ENCODE results near the gene SEC16A.

Gene SEC16A

DNA sequence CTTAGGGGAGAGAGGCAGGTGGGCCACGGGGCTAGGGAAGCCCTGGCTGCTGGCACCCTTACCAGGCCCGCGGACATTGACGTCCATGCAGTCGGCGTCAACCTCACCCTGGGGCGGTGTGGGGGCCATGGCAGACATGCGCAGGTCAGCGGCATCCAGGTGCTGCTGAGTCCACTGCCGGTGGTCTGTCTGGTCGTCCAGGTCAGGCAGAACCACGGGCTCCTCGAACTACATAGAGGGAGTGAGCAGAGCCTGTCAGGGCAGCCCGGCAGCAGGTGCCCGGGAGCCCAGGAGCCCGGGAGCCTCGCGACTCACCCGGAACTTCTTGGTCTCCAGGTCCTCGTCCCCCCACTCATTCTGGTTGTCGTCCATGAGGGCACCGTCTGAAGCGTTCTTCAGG is 18.8 kb upstream of the SEC16A start:
- TF ChIP-seq, protein P1, sequence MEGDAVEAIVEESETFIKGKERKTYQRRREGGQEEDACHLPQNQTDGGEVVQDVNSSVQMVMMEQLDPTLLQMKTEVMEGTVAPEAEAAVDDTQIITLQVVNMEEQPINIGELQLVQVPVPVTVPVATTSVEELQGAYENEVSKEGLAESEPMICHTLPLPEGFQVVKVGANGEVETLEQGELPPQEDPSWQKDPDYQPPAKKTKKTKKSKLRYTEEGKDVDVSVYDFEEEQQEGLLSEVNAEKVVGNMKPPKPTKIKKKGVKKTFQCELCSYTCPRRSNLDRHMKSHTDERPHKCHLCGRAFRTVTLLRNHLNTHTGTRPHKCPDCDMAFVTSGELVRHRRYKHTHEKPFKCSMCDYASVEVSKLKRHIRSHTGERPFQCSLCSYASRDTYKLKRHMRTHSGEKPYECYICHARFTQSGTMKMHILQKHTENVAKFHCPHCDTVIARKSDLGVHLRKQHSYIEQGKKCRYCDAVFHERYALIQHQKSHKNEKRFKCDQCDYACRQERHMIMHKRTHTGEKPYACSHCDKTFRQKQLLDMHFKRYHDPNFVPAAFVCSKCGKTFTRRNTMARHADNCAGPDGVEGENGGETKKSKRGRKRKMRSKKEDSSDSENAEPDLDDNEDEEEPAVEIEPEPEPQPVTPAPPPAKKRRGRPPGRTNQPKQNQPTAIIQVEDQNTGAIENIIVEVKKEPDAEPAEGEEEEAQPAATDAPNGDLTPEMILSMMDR (conservative IDR thresholded peaks at IDR 0.05; ENCODE audit: low read depth, low read length) = no peak
- DNase-seq (ENCODE audit: low read depth) = no peak
- H3K4me3 ChIP-seq (ENCODE audit: low read length) = no peak overlapping the region

DNA sequence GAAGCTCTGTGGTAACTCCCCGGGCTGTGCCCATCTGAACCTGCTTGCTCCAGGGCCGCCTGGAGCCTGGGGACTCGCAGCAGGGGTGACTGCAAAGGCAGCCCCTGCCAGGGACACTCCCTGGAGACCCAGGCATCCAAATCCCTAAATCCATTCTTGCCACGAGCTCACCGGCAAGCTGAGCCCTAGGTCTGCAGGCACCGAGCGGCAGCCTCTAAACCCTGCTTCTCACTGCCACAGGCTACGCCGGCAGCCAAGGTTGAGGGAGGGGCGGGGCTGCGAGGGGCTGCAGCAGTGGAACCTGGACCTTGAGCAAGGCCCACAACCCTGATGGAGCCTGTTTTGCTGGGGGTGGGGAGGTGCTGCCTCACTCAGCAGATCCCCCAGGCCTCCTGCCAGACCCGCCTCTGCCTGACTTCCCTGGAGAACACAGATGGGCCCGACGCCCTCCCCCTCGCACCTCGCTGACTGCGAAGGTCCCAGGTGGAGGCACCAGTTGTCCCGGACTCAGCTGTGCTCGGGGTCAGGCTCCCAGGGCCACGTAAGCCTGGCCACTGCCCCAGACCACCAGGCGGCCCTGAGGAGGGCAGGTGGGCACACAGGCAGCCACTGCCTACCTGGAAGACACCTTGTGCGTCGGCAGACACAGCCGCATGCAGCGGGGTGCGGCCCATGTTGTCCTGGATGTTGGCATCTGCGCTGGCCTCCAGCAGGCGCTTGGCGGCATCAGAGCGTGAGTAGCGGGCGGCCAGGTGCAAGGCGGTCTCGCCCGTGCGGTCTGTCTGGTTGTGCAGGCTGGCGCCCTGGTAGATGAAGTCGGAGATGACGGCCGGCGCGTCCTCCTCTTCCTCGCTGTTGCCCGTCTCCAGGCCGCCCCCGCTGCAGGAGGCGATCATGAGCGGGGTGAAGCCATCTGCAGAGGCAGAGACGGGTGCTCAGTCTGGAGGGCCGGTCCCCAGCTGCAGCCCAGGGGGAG is 17.4 kb upstream of the SEC16A start:
- DNase-seq (ENCODE audit: low read depth) = no peak
- TF ChIP-seq, protein P1 (conservative IDR thresholded peaks at IDR 0.05; ENCODE audit: low read depth, low read length) = no peak
- H3K4me3 ChIP-seq (ENCODE audit: low read length) = no peak overlapping the region

DNA sequence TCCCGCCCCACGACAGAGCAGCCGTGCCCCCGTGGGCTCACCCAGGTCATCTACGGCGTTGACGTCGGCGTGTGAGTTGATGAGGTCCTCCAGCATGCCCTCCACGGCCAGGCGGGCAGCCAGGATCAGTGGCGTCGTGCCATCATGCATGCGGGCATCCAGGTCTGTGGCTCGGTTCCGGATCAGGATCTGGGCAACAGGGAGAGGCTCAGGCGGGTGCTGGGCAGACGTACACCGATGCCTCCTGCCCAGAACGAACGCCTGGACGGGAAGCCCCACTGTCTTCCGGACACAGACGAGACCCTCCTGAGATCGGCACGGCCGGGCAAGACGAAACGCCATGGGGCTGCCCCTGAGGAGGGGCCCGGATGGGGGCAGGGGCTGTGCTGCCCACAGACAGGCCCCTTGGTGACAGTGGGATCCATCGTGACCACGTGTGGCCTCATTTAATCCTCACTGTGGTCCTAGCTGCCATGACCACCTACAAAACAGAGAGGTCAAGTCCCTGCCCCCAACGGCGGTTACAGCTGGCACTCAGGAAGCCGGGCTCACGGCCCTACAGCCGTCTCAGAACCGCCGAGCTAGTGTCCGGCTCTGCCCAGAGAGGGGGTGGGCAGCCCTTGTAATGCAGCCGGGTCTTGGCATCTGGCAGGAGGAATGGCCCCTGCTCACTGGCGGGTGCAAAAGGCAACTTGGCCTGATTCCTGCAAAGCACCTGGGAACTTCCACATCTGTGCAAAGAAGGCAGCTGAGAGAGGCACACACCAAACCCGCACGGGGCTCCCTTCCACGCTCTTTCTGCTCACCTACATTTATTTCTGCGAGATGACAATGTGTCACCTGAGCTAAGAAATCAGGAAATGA is 16.5 kb upstream of the SEC16A start:
- TF ChIP-seq, protein P1 (conservative IDR thresholded peaks at IDR 0.05; ENCODE audit: low read depth, low read length) = no peak

DNA sequence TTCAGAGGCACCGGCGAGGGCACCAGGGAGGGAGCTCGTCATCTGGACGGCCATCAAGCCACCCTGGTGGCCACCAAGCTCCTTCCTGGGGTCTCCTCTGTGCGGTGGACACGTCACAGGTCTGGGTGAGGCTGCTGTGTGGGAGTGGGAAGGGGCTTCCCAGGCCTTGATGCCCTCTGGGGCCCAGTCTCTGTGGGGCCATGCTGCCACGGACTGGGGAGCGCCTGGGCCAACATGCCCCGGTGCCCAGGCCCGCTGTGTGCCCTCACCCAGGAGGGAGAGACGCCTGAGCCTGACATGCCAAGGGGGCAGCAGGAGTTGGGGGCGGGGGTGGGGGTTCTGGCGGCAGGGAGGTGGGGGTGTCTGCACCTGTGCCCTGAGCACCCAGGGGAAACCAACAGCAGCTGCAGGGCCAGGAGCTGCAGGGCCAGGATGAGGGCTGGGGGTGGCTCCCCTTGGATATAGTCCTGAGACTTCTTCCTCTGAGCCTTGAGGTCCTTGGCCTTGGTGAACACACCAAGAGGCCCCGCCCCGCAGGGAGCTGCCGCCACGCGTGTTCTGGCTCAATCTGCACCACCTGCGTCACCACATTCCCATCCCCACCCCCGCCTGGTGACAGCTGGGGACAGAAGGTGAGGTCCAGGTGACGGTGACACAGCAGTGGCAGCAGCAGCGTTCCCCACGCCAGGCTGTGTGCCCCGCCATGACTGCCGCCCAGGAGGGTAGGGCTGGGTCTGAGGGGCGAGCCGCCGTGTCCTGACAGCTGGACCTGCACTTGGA is 15.3 kb upstream of the SEC16A start:
- no peak for DNase-seq (ENCODE audit: low read depth)
- H3K4me3 ChIP-seq (ENCODE audit: low read length) = no peak overlapping the region
- TF ChIP-seq, protein P1 (conservative IDR thresholded peaks at IDR 0.05; ENCODE audit: low read depth, low read length) = no peak

More for the DNA sequence above, 16.5 kb upstream of the SEC16A start:
- no peak overlapping the region for H3K4me3 ChIP-seq (ENCODE audit: low read length)
- DNase-seq (ENCODE audit: low read depth) = no peak

DNA sequence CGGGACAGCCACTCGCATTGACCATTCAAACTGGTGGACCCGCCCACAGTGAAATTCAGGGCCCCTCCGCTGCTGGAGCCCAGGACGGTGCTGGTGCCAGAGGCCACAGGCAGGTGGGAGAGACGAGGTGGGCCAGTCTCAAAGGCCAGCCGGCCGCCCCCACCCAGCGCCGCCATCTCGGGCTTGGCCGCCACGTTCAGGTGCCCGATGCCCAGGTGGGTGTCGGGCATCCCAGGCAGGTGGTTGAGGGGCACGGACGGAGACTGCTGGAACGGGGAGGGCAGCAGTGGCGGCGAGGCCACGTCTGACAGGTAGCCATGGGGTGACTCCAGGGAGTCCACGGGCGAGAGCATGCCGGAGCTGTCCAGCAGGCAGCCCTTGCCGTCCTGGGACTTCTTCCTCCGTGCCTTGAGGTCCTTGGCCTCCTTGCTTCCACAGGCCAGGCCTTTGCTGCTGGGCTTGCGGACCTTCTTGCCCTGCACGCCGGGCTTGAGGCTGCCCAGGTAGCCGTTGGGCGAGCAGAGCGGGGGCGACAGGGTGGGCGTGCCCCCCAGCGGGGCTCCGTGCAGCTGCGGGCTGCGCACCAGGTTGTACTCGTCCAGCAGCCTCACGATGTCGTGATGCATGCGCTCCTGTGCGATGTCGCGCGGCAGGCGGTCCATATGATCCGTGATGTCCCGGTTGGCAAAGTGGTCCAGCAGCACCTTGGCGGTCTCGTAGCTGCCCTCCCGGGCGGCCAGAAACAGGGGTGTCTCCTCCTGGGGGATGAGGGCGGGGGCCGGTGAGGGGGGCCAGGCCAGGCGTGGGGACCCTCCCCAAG is 14.2 kb upstream of the SEC16A start:
- no peak overlapping the region for H3K4me3 ChIP-seq (ENCODE audit: low read length)
- TF ChIP-seq, protein P1 (conservative IDR thresholded peaks at IDR 0.05; ENCODE audit: low read depth, low read length) = no peak

DNA sequence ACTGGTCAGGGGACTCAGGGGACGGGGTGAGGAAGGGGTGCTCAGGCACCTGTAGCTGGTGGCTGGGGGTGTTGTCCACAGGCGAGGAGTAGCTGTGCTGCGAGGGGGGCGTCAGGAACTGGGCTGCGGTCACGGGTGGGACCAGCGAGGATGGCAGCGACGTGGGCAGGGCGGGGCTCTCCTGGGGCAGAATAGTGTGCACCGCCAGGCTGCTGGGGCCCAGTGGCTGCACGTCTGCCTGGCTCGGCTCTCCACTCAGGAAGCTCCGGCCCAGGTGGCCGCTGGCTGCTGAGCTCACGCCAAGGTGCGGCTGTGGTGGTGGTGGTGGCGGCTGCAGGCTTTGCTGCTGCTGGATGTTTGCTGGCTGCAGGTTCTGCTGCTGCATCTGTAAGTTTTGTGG is 13.3 kb upstream of the SEC16A start:
- TF ChIP-seq, protein P1 (conservative IDR thresholded peaks at IDR 0.05; ENCODE audit: low read depth, low read length) = no peak
- no peak overlapping the region for H3K4me3 ChIP-seq (ENCODE audit: low read length)
- DNase-seq (ENCODE audit: low read depth) = no peak

More for the DNA sequence above, 14.2 kb upstream of the SEC16A start:
- DNase-seq (ENCODE audit: low read depth) = no peak
